HS-27A (cell line): Measurements from ENCODE around the gene GRAP2.

ENCODE experiments used
- DNase-seq: peaks from one replicate; pipeline ENCODE4 v3.0.0-alpha.2; 2012; ENCODE audit warnings: low read depth, missing footprints

Gene GRAP2

GRCh38 chr22:39994566-39995392, 93.9 kb downstream of the GRAP2 start, which contains the start of gene FAM83F:
FAM83F (plus strand) TSS chr22:39994954; CDS start chr22:39995043, 89 bp downstream.
- no peak for DNase-seq

DNA sequence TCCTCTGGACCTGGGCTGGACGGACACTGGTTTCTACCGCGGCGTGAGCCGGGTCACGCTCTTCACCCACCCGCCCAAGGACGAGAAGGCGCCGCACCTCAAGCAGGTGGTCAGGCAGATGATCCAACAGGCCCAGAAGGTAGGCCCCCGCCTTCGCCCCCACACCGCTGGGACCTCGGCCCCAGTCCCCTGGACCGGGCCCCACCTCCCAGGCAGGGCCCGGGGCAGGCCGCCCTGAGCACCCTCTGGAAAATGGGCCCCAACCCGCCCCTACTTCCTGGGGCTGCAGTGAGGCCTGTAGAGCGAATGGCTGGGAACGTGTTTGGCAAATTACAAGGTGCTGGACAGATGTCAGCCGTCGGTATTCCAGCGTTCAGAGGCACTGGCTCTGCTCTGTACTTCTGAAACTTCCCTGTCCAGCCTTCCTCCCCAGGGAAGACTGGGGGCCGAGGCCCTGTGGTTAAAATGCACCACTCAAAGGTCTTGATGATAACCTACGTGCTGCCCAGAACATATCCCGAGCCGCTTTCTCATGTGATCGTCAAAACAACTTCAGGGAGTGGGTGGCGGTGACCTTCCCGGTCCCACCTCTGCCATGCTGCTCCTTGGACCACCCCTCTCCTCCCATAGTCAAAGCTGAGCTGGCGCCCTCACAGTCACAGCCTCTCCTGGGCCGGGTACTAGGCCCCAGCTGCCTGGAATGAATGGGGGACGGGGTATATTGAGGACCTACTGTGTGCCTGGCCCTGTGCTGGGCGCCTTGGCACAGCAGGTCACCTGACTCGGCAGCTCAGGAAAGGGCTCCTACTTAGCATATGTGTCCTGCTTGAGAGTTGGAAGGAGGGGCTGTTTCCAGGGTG, 94.7 kb downstream of the GRAP2 start:
- DNase-seq = no peak

- no peak for DNase-seq
These were observed 95.8 kb downstream of the GRAP2 start for GRCh38 chr22:39996732-39997131.

DNA sequence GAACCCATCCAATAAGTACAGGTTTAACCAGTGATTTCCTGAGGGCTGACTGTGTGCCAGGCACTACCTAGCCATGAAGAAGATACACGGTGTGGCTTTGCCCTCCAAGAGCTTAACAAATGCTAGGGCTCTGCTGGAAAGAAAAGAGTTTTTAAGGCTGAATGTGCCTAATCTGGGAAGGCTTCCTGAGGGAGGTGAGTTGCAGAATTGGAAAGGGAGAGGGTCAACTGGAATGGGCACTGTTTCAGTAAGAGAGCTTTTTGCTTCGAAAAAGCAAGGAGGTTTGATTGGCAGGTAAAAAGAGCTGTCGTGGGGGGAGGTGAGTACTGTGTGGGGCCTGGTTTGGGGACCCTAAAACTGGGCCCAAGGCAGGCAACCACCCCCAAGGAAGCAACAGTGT, 96.5 kb downstream of the GRAP2 start:
- no peak for DNase-seq

DNA sequence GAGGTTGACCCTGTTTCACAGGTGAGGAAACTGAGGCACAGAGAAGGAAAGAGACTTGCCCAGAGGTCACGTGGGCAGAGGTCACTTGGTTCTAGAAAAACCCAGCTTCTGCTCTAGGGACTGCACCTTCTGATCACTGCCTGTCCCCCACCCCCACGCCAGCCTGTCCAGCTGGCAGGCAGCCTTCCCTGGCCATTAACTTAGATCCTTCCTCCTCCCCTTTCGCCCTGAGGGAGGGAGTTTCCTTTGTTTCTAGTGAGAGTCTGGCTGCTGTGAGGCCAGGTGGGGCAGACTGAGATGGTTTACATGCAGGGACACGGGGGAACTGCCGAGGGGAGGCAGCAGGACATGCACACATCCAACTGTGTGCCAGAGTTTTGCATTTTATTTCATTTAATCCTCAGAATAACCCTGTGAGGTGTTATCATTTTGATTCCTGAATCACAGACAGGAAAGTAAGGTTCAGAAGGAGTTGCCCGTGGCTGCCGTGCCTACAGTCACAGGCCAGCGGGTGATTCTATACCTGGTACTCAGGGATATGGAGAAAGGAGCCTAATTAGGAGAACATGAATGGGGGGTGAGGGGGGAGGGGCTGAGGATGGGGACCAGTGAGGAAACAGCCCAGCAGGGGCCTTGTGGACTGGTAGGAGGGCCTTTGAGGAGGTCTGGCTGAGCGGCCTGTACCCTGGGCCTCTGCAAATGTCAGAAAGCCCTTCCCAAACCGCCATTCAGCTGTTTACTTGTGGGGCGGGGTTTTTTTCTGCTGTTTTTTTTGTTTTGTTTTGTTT, 97.2 kb downstream of the GRAP2 start:
- DNase-seq = no peak

DNA sequence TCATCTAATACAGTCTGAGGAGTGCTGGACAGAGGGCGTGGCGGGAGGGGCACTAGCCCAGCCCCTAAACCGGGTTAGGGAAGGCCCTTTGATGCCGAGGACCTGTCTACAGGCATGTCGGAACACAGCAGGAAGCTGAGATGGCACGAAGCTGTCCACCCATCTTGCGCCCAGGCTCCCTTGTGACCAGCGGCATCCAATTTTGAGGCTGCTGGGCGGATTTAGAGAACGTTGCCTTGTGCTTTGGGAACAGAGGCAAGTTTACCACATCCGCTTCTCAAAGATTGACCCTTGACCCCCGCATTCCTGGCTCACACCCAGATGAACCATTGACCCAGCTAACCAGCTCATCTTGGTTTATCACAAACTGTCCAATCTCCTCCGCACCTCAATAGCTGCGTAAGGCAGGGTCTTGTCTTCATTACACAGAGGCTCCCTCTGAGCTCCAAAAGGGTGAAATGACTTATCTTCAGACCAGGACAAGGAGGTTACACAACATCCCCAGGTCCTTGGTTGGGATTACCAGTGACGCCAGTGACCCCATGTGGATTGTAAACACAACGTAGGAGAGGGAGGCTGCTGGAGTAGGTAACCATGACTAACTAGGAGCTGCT, 98.4 kb downstream of the GRAP2 start:
- DNase-seq = no peak

DNA sequence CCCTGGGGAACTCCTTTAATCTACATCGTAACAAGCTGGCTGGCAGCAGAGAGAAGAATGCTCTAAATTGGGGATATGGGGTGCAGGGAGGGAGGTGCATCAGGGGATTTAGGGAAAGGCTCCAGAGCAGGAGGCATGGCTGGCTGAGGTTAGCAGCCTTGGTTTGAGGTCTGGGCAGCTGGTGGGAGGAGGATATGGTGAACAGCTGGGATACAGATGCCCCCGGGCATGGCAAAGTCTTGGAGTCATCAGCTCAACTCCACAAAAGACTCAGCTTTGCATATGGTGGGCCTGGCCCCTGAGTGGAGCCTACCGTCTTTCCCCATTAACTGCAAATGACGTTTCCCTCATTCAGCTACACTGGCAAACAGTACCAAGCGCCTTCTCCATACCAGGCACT, 99.3 kb downstream of the GRAP2 start:
- DNase-seq = no peak

DNA sequence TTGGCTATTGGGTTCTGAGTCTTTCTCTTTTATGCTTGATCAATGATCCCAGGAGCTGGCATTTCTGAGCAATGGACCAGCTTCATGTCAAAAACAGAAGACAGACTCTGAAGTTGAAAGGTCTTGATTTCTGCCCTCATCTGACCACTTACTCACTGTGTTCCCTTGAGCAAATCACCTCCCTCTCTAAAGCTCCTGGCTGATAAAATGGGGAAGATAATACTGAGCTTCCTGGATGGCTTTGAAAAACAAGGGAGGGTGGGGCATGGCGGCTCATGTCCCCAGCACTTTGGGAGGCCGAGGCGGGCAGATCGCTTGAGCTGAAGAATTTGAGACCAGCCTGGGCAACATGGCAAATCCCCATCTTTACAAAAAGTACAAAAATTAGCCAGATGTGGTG, 100.2 kb downstream of the GRAP2 start:
- no peak for DNase-seq

DNA sequence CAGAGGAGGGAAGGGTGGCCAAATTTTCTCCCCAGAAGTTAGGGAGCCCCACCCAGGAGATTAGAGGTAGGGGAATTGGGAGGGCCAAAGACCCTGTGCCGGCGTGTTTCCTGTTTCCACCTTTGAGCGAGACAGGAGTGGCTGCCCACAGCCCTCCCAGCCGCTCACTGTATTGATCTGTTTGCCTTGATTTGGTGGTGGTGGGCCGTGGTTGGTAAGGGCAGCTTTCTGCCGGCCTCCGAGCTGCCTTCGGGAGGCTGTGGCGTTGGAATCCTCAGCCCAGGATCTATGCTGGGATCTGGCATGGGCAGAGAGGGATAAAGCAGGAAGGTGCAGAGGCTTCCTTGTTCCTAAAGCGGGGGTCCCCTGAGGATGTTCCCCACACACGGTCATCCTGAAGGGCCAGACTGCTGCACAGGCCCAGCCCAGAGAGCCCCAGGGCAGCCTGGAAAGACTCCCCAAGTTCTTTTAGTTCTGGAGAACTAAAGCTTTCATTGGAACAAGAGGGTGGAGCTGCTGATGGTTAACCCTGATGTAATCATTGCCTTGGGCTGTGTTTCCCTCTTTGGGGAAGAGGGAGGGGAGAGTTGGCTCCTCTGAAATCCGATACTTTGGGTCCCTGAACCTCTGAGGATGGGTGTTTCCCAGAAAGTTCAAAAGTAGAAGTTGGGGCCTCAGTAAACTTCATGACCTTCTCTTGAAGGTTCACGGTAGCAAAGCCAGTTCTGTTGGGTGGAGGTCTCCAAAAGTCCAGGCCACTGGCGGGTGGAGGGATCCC, 101.1 kb downstream of the GRAP2 start:
- DNase-seq = no peak

DNA sequence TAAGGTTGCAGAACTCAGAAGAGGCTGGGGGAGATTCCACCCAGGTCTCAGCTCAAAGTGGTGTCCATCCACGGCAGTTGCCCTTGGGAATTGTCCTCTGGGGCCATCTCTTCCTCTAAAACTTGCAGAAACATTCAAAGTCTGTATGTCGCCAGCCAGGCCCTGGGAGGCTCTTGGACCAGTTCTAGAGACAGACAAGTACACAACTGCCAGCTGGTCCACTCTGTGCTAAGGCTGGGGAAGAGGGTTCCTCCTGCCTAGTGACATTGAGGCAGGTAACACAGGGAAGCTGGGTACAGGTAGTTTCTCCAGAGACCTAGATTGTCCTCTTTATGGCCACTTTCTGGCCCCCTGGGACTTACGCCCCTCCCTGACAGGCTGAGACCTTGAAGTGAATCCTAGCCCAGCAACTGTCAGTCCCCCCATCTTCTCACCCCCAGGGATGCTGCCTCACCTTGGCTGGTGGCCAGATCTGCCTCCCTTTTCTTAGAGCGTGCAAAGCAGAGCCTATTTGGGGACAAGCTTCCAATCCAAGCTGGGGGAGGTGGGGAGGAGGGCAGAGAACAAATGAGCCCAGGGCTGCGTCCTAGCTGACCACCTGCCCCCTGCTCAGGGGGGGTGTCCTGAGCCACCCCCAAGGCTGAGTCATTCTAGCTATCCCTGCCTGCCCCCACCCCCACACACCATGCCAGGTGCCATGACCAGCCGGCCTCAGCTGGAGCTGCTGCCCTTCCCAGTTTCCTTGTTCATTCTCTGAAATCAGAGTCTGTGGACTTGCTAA, 102.2 kb downstream of the GRAP2 start:
- no peak for DNase-seq

DNA sequence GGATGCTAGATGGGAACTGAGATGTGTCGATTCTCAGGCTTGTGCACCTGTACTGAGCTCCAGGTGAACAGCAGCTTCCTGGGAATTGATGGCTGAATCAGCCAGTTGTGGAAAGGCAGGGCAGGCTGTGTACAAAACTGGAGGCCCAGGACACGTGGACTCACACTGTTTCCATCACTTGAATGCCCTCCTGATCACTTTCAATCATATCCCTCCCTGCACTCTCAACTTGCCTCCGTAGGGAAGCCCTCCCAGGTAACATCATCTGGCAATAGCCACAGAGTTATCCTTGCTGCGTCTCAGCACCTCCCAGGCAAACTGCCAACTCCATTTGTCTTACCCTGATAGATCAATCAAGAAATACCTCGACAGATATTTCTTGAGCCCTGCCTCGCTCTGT, 104.0 kb downstream of the GRAP2 start:
- no peak for DNase-seq

GRCh38 chr22:40006641-40007040, 105.8 kb downstream of the GRAP2 start:
- DNase-seq = no peak

DNA sequence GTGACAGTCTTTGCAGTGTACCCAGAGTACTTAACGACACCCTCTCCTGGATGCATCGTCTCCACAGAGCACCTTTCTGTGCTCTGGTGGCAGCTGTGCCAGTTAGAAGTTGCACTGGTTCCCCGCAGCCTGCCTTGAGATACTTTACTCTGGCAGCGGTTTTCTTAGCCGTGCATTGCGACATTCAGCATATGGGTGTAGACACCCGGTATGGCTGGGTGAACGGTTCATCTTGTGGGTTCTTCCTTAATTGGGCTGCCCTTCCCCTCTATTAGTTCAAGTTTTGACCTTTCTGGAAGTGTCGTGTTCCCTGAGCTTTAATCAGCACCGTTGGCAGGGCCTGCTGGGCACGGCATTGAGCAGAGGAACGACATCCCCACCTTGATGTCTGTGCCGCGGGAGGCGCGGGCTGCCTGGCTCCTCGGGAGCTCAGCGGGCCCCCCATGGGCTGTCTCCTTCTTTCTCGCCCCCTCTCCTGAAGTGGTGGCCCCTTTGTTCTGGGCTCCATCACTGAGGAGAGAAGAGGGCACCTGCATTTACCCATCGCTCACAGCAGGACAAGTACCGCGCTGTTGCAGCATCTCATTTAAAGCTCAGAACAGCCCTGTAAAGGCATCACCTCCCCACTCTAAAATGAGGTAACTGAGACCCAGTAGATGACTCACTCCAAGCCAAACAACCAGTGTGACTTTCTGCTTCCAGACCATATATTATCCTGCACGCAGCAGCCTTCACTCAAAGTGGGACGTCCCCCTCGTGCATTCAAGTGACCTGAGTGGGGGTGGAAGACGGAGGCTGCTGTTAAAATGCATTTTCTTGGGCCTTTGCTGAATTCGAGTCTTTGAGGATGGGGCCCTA, 107.2 kb downstream of the GRAP2 start:
- no peak for DNase-seq

DNA sequence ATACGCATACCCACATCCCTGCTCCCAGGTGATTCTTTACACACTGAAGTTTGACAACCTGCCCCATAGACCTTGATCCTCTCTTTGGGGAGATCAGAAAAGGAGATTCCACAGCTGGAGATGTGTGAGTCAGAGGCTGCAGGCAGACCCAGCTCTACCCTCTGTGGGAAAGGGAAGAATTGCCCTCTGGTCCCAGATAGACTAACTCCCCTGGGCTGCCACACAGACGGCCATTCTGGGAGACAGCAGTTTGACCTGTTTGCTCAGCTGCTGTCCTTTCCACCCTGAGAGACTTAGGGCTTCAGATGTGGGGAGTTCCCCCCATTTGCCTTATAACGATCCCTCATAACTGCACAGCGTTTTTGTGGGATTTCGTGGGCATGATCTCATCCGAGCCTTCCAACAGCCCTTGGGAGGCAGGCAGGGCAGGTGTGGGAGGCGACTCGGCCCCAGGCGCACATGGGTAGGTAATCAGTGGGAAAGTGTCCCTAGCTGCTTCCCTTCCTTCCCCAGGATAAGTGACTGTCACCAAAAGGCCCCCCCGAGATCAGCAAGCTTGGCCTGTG, 107.9 kb downstream of the GRAP2 start:
- DNase-seq = no peak

DNA sequence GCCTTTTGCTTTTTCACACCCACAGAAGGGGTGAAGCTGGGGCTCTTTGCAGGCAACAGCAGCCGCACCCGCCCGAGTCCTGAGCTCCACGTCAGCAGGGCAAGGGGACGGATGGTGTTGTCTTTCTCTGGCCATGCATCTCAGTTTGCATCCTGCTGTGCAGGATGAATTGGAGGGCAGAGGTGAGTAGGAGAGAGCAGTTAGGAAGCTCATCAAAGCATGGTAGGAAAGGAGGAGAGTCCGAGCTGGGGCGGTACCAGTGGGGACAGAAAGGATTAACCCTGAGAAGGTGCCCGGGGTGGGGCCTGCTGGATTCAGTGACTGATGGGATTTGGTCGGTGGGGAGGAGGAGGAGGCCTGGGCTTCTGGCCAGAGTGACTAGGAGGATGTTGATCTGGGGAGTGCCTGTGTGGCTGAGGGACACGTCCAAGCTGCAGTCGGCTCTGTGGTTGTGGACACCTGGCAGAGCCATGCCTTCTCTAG, 108.4 kb downstream of the GRAP2 start:
- no peak for DNase-seq

GRCh38 chr22:40009951-40010671, 109.2 kb downstream of the GRAP2 start:
- DNase-seq = no peak

DNA sequence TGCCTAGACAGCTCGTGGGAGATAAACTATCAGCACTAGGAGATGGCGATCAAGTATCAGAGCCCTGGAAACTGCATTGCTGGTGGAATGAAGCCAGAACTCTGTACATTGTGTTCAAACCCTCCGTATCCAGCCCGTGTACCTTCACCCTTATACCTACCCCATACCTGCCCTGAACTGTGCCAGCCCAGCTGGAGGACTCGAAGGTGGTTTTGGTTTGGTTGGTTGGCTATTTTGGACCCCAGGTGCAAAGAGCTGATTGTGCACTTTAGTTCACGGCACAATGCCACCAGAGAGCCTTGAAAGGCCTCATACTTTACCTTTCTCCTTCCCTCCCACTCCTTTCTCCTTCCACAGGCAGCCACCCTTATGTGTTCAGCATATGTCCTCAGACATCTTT, 109.9 kb downstream of the GRAP2 start:
- DNase-seq = no peak

DNA sequence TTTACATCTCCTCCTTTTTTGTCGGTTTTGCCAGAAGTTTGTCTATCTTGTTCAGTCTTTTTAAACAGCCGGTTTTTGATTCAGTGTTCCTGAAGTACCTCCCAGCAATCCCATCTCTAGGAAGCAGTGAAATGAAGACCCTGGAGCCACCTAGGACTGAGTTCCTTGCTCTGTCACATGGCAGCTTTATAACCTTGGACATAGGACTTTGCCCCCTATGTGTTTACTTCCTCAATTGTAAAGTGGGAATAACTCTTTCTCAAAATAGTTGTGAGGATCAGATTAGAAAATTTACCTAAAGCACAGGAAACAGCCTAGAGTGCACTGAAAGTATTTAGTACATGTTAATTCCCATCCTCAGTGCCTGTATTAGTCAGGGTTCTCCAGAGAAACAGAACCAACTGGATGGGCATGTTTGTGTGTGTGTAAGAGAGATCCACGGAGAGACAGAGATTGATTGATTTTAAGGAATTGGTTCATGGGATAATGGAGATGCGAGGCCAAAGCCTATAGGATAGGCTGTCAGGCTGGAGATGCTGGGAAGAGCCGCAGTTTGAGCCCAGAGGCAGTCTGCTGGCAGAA, 113.9 kb downstream of the GRAP2 start:
- DNase-seq = no peak
